Measurements from ENCODE around the gene XKR3.
"Not testable (repeated sequence)": the region's sequence is repeated elsewhere in the genome, so short reads cannot be mapped to it uniquely, and the experiment has no call there.

The XKR3 gene

GRCh38 chr22:16804882-16805281 is 20.3 kb downstream of the XKR3 start:
- no peak for DNase-seq (ENCODE audit: low read depth in 2 of 2)

- no peak for DNase-seq (ENCODE audit: low read depth in 2 of 2)
Measured at GRCh38 chr22:16803255-16803917, 21.8 kb downstream of the XKR3 start.

DNA sequence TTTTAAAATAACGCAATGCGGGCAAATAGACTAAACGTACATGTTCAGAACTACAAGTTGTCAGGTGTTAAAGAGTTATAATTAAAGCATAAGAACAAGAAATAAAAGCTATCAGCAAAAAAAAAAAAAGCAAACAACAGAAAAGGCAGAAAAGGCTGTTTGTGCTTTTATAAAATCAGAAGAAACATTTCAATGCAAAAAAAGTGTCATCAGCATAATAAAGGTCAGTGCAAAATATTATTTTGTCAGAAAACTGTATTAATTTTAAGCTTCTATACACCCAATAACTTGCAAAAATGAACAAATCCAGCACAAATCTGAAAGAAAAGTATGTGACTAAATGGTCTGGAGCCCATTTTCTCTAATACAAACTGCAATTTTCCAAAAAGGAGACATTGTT is 23.6 kb downstream of the XKR3 start:
- DNase-seq (ENCODE audit: low read depth in 2 of 2): no peak

DNA sequence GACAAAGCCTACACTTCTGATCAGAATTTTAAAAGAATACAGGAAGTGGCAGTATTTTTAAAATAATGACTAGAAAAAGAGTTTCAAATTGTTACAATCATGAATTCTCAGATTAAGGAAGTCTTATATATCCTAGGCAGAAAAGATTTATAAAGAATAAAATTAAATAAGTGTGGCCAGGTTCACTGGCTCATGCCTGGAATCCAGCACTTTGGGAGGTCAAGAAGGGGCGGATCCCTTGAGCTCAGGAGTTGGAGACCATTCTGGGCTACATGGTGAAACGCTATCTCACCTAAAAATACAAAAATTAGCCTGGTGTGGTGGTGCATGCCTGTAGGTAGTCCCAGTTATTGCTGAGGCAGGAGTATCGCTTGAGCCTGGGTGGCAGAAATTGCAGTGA is 24.1 kb downstream of the XKR3 start:
- DNase-seq (ENCODE audit: low read depth in 2 of 2): no peak

DNA sequence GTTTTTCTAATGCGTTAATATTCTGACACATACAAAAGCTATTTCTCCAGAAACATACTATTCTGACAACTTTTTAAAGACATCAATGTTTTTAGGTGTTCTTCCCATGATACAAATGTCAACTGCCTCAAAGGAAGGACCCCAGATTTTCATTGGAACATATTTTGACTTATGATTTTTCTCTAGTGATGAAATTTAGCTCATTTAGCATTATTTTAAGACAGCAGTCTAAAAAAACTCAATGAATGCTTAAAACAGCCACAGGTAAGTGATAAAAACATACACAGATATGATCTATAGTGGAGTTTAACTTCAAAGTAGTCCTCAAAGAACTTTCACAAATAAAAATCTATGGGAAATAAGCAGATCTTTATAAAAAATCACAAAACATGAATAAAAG is 24.9 kb downstream of the XKR3 start:
- no peak for DNase-seq (ENCODE audit: low read depth in 2 of 2)

GRCh38 chr22:16795504-16795903 is 29.7 kb downstream of the XKR3 start:
- DNase-seq (ENCODE audit: low read depth in 2 of 2): not testable (repeated sequence)

DNA sequence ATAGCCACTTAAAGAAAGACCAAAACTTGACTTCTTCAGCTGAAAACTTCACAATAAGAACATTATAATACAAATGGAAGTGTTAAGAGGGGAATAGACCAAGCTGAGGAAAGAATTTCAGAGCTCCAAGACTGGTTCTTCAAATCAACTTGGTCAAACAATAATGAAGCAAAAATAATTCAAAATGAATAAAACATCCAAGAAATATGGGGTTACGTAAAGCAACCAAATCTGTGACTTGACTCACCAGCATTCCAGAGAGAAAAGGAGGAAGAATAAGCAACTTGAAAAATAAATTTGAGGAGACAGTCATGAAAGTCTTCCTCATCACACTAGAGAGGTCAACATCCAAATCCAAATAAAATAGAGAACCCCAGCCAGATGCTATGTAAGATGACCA is 31.4 kb downstream of the XKR3 start:
- DNase-seq (ENCODE audit: low read depth in 2 of 2): no peak

- DNase-seq (ENCODE audit: low read depth in 2 of 2): no peak
Measured at GRCh38 chr22:16789860-16790493, 35.2 kb downstream of the XKR3 start.

DNA sequence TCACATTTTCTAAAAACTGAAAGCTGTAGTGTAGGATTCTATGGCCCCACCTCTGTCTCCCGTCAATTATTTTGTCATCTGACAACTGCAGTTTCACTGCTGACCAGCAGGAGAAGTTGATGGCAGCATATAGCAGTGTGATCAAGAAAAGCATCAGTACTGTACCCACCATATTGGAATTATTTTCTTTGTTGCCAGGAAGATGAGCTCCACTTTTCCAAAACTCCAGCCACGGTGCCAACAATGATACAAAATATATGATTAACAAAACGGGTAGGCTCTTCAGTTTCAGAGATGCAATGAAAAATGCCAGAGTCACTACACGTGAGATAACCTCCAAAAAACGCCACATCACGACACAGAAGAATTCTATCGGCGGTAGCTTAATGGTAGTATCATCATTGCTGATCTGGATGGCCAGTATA is 41.3 kb downstream of the XKR3 start:
- no peak for DNase-seq (ENCODE audit: low read depth in 2 of 2)

DNA sequence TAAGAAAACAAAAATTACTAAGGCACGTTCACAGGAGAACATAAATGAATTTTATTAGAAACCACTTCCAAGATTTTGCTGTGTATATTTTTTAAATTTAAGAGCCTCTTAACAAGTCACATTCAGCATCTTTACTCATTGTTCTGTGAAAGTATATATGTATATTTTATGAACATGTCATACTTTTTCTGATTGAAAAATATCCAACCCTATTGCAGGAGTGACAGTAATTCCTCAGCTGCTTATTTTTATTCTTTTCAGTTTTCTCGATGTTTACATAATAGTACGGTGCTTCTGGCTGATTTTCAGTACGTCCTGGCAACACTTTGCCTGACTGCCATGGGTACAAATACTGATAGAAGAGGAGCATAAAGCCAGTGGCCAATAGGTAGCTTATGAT is 41.8 kb downstream of the XKR3 start:
- DNase-seq (ENCODE audit: low read depth in 2 of 2): no peak

DNA sequence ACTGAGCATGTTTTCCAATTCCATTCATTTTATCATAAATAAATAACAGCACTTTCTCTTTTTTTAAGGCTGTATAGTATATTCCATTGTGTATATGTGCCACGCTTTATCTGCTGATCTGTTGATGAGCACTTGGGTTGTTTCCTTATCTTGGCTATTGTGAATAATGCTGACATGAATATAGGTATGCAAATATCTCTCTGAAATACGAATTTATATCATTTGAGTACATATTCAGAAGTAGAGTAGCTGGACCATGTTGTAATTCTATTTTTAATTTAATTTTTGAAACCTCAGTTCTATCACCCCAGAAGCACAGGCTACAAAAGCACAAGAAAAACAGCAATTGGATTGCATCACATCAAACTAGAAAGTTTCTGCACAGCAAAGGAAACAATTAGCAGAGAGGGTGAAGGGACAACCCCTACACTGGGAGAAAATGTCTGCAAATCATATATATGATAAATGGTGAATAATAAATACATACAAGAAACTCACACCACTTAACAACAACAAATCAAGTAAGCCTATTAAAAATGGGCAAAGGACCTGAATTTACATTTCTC is 43.4 kb downstream of the XKR3 start:
- DNase-seq (ENCODE audit: low read depth in 2 of 2): no peak

GRCh38 chr22:16781074-16781763 is 44.0 kb downstream of the XKR3 start:
- no peak for DNase-seq (ENCODE audit: low read depth in 2 of 2)

GRCh38 chr22:16777284-16777924 is 47.8 kb downstream of the XKR3 start:
- no peak for DNase-seq (ENCODE audit: low read depth in 2 of 2)

- no peak for DNase-seq (ENCODE audit: low read depth in 2 of 2)
Measured at GRCh38 chr22:16776080-16776479, 49.1 kb downstream of the XKR3 start.

DNA sequence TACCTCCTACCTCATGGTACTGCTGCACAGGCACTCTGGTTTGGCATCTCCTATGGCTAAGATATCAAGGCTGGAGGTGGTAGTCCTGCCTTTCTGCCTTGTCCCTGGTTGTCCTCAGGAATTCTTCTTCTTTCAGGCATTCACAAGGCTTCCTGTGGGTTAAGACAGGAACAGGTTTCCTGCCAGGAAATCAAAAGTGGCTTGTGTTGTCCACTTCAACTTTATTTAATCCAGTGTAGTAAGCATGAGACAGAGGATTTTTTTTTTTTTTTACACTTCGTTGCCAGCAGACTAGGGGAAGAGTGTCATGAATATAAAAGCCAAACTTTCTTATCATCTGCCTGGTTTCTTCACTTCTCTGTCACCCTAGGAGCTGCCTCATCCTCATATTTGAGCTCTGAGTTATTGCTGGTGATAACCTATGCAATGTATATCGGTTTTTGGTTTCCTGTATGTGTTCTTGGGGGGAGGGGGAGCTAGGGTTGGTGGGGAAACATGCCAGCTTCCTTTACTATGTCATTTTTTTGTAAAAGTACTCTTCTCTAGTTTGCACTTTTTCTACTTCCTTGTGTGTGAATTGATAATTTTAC is 50.2 kb downstream of the XKR3 start:
- DNase-seq (ENCODE audit: low read depth in 2 of 2): no peak

GRCh38 chr22:16771569-16771968 is 53.6 kb downstream of the XKR3 start:
- DNase-seq (ENCODE audit: low read depth in 2 of 2): not testable (repeated sequence)

GRCh38 chr22:16767927-16768326 is 57.3 kb downstream of the XKR3 start:
- not testable (repeated sequence) for DNase-seq (ENCODE audit: low read depth in 2 of 2)

DNA sequence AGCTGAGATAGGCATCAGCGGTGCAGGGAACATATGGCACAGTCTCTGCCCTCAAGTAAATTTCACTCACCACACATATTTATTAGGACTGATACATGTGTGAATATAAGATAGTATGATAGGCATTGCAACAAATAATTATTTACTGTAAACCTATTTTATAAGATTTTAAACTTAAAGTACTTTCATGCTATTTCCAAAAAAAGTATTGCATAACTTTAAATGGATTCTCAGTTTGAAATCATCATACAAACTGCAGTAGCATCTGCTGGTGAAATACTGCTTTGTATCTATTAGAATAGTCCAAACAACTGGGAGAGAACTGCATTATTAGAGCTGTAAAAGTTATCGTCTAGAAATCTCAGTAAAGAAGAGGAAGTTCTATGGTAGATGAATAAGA is 63.0 kb downstream of the XKR3 start:
- not testable (repeated sequence) for DNase-seq (ENCODE audit: low read depth in 2 of 2)

DNA sequence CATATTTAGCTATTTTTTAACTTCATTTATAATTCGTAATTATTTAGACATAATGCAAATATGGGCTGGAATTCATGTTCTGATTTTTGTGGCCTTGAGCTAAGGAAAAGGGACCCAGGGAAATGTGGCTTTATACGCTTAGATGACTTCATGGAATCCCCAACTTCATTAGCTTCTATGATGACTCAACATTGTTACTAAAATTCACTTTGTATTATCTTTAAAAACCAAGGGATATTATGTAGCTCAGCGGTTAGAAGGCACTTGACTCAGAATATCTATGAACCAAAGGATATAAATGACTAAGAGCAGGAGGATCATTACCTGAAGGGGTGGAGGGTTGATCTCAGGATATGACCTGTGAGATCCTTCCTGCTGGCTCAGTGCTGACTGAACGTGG is 64.8 kb downstream of the XKR3 start:
- DNase-seq (ENCODE audit: low read depth in 2 of 2): not testable (repeated sequence)

GRCh38 chr22:16749282-16749681 is 75.9 kb downstream of the XKR3 start:
- DNase-seq (ENCODE audit: low read depth in 2 of 2): not testable (repeated sequence)

DNA sequence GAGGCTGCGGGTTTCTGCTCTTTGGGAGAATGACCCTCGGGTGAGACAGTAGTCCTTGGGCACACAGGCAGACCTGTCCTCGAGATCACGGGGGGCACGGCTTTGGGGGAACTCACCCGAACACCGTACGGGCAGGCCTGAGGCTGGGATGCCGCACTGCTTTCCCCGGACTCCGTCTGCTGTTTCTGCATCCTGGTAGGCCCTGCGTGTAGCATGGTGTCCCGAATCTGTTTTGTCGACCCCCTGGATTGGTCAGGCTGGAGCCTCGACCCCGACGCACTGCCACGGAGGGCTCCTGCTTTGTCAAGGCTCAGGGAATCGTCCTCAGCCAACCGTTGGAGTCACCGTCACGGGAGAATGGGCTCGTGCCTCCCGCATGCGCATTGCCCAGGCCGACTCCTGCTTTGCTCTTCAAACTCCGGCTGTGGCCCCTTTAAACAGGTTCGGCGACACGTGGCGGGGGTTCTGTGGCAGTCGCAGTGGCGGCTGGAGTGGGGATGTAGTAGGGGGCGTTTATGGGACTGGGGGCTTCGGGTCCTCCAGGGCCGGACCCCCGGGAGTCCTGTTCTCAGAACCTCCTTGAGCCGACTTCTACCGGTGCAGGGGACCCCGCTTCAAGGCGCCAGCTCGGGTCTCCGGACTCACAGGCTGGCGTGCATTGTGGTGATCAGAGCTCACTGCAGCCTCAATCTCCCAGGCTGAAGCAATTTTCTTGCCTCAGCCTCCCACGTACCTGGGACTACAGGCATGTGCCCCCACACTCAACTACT is 76.9 kb downstream of the XKR3 start:
- not testable (repeated sequence) for DNase-seq (ENCODE audit: low read depth in 2 of 2)
